Natural killer cell (primary cell): ENCODE measurements around the gene DPY19L3. TPM values are rescaled to one million over a fixed set of nuclear protein-coding genes. Genes with fewer than 3 reads are reported as not detected.

Experiments used
- ATAC-seq, 3 donors: fragments of 150-1000 bp in 2 of 3; fragments of 200-7000 bp in 1 of 3; cut with Tn5 transposase; 1 replicate in 1 of 3; 2 replicates in 2 of 3; pipeline ENCODE4 v1.10.0; 2021; ENCODE audit warnings: mild to moderate bottlenecking in 2 of 3, moderate library complexity in 2 of 3
- DNase-seq, 2 donors: peaks; one replicate each; pipeline versions ENCODE4 v3.0.0 to v3.0.0-alpha.2; 2013 to 2021; ENCODE audit warnings: mixed read lengths in 1 of 2
- H3K27ac ChIP-seq: one replicate; pipeline ENCODE4 v1.5.1; 2013; ENCODE audit warnings: mild to moderate bottlenecking, low read length
- H3K27me3 ChIP-seq: one replicate; pipeline ENCODE4 v1.6.1; 2013; ENCODE audit warnings: low read length; ENCODE audit not compliant: control insufficient read depth, insufficient read depth
- H3K36me3 ChIP-seq: one replicate; pipeline ENCODE4 v1.6.1; 2013; ENCODE audit warnings: low read length; ENCODE audit not compliant: control insufficient read depth, insufficient read depth
- H3K4me1 ChIP-seq: one replicate; pipeline ENCODE4 v1.6.1; 2013; ENCODE audit warnings: low read length; ENCODE audit not compliant: control insufficient read depth, insufficient read depth
- H3K4me3 ChIP-seq: one replicate; pipeline ENCODE4 v1.5.1; 2013; ENCODE audit warnings: low read length
- H3K9me3 ChIP-seq: one replicate; pipeline ENCODE4 v1.6.1; 2013; ENCODE audit warnings: low read length; ENCODE audit not compliant: control insufficient read depth, insufficient read depth
- H3K27ac Mint-ChIP-seq, 2 donors: one replicate each; pipeline ENCODE4 v1.8.0; 2022; ENCODE audit warnings: mild to moderate bottlenecking in 2 of 2, mixed read lengths in 2 of 2, moderate library complexity in 1 of 2
- H3K27me3 Mint-ChIP-seq, 2 donors: one replicate each; pipeline ENCODE4 v1.8.0; 2022; ENCODE audit warnings: low read depth in 2 of 2, mixed read lengths in 2 of 2
- H3K36me3 Mint-ChIP-seq: one replicate; pipeline ENCODE4 v1.8.0; 2022; ENCODE audit warnings: mixed read lengths
- H3K4me1 Mint-ChIP-seq, 2 donors: one replicate each; pipeline ENCODE4 v1.8.0; 2022; ENCODE audit warnings: mixed read lengths in 2 of 2
- H3K4me3 Mint-ChIP-seq: one replicate; pipeline ENCODE4 v1.8.0; 2022; ENCODE audit warnings: mild to moderate bottlenecking, moderate library complexity, mixed read lengths
- H3K9me3 Mint-ChIP-seq, 2 donors: one replicate each; pipeline ENCODE4 v1.8.0; 2022; ENCODE audit warnings: mixed read lengths in 2 of 2
- CTCF ChIP-seq: fragments of 200-600 bp; IDR thresholded peaks from one replicate; pipeline ENCODE4 v1.8.0; 2022; ENCODE audit warnings: antibody characterized with exemption
- WGBS: methylation state at CpG from one replicate; pipeline ENCODE4 v1.1.7; 2013; ENCODE audit warnings: missing lambda C conversion rate; ENCODE audit not compliant: insufficient coverage; 5-methylcytosine and 5-hydroxymethylcytosine counted together
- intact Hi-C: fragments of 100-400 bp; cut with micrococcal nuclease; formaldehyde crosslinking; loops from one replicate; pipeline ENCODE4 v1.14.2; 2022
- total RNA-seq, 4 donors: library from RNA; stranded (reverse); fragments of 120-200 nt in 1 of 4; gene quantifications; one replicate each; pipeline versions ENCODE4 v1.2.3 to v1.2.4, GENCODE V29; 2013 to 2022

DPY19L3 gene
- total RNA-seq, 3 donors from 2014 or later (not counting 1 experiment from before 2014, with no cell fraction given), result 26.7 to 28.1 (median 27.6) TPM

GRCh38 chr19:32526895-32527294 is 121.3 kb downstream of the DPY19L3 start:
- H3K27me3 Mint-ChIP-seq, result peaks cover 0 to 9% of the 10 kb centered on the region in 2 donors
- intact Hi-C loops, result no loop called here

DNA sequence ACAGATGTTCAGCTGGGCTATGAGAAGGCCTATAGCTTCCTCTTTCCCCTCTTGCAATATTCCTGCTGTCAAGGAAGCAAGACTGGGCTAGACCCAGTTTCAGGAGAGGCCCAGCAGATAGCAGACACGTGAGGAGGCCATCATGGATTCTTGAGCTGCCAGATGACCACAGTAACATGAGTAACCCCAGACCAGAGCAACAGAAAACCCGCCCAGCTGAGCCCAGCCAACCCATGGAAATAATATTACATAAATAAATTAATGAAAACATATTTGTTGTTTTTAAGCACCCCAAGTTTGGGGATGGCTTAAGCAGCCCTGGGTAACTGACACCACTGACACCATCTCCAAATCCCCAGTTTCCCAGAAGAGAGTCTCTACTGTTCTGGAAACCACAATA is 125.2 kb downstream of the DPY19L3 start:
- DNase-seq, result no peak
- no peaks in the 10 kb centered on the region for H3K4me1 Mint-ChIP-seq
- 69% methylated on average over 2 of the region's 2 CpGs for WGBS
- no peak for ATAC-seq
- H3K4me1 ChIP-seq, result no peaks in the 10 kb centered on the region
- no peak overlapping the region for H3K4me3 ChIP-seq
- intact Hi-C loops, result no loop called here
- no peaks in the 10 kb centered on the region for H3K36me3 ChIP-seq
- no peak overlapping the region for H3K4me3 Mint-ChIP-seq
- peaks cover 6% of the 10 kb centered on the region for H3K9me3 ChIP-seq
- no peaks in the 10 kb centered on the region for H3K9me3 Mint-ChIP-seq
- peaks cover 0 to 8% of the 10 kb centered on the region in 2 donors for H3K27me3 Mint-ChIP-seq
- H3K27ac ChIP-seq, result no peak overlapping the region
- no peaks in the 10 kb centered on the region for H3K27me3 ChIP-seq
- H3K36me3 Mint-ChIP-seq, result no peaks in the 10 kb centered on the region
- H3K27ac Mint-ChIP-seq, result no peak overlapping the region
- TF ChIP-seq CTCF, result no peak

More at GRCh38 chr19:32526895-32527294, 121.3 kb downstream of the DPY19L3 start:
- Histone ChIP-seq H3K4me3 (no peak overlapping the region), H3K4me1 (no peaks in the 10 kb centered on the region), H3K9me3 (peaks cover 6% of the 10 kb centered on the region), H3K36me3 (no peaks in the 10 kb centered on the region), H3K27me3 (no peaks in the 10 kb centered on the region), H3K27ac (no peak overlapping the region)
- WGBS, result 95% methylated on average over 4 of the region's 4 CpGs
- Mint-ChIP-seq H3K27ac (no peak overlapping the region), H3K36me3 (no peaks in the 10 kb centered on the region), H3K4me1 (no peaks in the 10 kb centered on the region), H3K4me3 (no peak overlapping the region), H3K9me3 (no peaks in the 10 kb centered on the region)
- no peak for TF ChIP-seq CTCF
- DNase-seq (no peak), ATAC-seq (no peak)

GRCh38 chr19:32532233-32532632 is 126.7 kb downstream of the DPY19L3 start:
- no peak for TF ChIP-seq CTCF
- Histone ChIP-seq H3K4me1 (no peaks in the 10 kb centered on the region), H3K9me3 (peaks cover 6% of the 10 kb centered on the region), H3K27ac (no peak overlapping the region), H3K4me3 (no peak overlapping the region), H3K27me3 (no peaks in the 10 kb centered on the region), H3K36me3 (no peaks in the 10 kb centered on the region)
- no peaks in the 10 kb centered on the region for H3K36me3 Mint-ChIP-seq
- no peak for DNase-seq
- H3K4me1 Mint-ChIP-seq, result no peaks in the 10 kb centered on the region
- H3K27ac Mint-ChIP-seq, result no peak overlapping the region
- no peak overlapping the region for H3K4me3 Mint-ChIP-seq
- ATAC-seq, result no peak
- WGBS, result 58% methylated on average over 3 of the region's 3 CpGs
- H3K9me3 Mint-ChIP-seq, result no peaks in the 10 kb centered on the region
- H3K27me3 Mint-ChIP-seq, result peaks cover 0 to 2% of the 10 kb centered on the region in 2 donors
- intact Hi-C loops, result no loop called here

Other genes with a start within 250 kb of the DPY19L3 start
- 10 to 100 TPM; 27.9 to 34.6 (median 29.1) TPM for gene ZNF507, start 60.2 kb upstream of the DPY19L3 start, total RNA-seq
- gene PDCD5, start 175.4 kb downstream of the DPY19L3 start, total RNA-seq, result 10 to 100 TPM; 24.5 to 29.7 (median 25.0) TPM